NCI-H1694 treated with DMSO at 0.1 percent for 48 hours (cell line): Measurements from ENCODE around the gene PLEKHD1.
A peak's percentile ranks its signal among the peaks of the same experiment; 100 is the strongest.

Experiments used
- DNase-seq: peaks from one replicate; lab custom pipeline; 2025; lab: John Stamatoyannopoulos, UW

The PLEKHD1 gene

GRCh38 chr14:69518289-69519101 is 34.0 kb downstream of the PLEKHD1 start:
- no peak for DNase-seq

DNA sequence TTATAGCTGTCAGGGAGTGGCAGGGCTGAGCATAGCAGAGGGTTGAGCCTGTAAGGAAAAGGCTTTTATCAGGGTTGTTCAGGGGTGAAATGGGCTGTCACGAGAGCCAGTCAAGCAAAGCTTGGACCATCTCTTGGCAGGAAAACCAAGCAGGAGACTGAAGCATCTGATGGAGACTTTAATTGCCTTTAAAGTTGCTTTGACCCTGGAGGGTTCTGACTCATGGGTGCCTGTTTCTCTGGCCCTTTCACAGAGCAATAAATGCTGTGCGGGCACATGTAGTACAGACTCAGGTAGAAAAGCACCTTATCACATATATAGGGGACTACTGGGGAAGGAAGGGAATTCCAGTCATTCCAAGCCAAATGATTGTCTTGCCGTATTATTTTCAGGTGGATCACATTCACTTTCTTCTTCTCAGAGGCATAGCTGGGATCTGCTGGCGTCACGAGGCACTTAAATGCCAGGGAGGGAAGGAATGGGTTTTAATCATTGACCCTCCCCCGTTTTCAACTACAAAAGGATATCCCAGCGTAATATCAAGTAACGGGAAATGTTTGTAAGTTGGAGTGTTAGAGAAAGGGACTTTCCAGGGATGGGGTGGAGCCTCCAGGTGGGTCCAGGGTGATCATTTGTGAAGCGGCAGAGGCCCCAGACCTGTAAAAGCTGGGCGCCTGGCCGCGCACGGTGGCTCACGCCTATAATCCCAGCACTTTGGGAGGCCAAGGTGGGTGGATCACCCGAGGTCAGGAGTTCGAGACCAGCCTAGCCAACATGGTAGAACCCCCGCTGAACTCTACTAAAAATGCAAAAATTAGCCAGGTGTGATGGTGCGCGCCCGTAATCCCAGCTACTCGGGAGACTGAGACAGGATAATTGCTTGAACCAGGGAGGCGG is 34.9 kb downstream of the PLEKHD1 start:
- no peak for DNase-seq

DNA sequence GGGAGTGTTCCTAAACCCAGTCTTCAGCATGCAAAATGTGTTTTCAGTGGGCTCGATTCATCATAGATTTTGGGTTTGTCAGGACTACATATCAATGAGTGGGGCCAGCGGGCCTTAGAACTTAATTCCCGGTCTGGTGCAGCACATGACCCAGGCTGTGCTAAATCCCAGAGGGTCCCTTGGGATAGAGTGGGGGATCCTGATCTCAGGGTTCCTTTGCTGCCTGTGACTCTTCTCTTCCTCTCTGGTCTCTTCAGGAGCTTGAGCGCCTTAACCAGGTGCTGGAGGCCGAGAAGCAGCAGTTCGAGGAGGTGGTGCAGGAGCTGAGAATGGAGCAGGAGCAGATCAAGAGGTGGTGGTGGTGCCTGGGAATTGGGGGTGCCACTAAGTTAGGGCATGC is 37.5 kb downstream of the PLEKHD1 start:
- no peak for DNase-seq

DNA sequence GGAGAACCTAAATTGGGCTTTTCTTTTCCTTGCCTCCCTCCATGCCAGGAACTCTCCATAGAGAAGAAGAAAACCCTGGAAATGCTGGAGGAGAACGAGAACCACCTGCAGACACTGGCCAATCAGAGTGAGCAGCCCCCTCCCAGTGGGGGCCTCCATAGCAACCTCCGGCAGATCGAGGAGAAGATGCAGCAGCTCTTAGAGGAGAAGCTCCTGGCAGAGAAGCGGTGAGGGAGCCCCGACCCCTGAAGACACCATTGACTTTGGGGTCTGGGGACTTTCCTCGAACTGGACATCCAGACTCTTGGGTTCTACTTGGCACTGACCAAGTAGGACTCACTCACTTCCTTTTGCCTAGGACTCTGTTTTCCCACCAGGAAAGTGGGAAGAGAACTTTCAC is 41.4 kb downstream of the PLEKHD1 start:
- no peak for DNase-seq

- DNase-seq: no peak
These were observed 43.1 kb downstream of the PLEKHD1 start for GRCh38 chr14:69527635-69528034.

DNA sequence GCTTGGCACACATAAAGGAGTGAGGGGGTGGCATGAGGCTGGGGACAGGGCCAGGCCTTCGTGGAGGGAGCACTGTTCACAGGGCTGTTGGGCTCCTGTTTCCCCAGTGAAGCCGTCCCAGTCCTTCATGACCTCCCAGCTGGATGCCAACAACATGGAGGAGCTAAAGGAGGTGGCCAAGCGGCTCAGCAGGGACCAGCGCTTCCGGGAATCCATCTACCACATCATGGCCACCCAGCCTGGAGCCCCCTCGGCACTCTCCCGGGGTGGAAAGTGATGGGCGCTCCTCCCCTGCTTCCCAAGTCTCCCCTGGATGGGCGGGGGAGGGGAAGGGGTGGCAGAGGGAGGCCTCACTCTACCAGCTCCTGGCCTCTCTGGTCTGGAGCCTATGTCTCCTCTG is 43.6 kb downstream of the PLEKHD1 start:
- DNase-seq: no peak

GRCh38 chr14:69528930-69529329 is 44.4 kb downstream of the PLEKHD1 start:
- no peak for DNase-seq

DNA sequence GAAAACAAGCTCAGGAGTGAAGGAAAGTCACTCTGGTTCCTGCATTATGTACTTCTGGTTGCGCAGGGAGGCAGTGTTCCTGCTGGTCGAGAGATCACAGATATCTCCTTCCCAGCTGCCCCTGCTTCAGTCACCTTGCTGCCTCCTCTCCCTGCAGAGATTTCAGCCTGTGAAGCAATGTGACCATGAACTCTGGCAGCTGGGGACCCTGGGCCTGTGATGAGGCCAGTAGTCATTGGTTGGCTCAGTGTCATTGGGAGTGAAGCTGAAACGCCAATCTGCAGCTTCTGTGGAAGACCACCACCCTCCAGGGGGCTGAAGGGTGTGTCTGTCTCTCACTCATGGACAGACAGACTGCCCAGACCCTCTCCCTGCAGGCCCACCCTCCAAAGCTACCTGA is 45.0 kb downstream of the PLEKHD1 start:
- DNase-seq: no peak

- no peak for DNase-seq
These were observed 45.6 kb downstream of the PLEKHD1 start for GRCh38 chr14:69530095-69530494.

GRCh38 chr14:69531135-69531534 is 46.6 kb downstream of the PLEKHD1 start:
- DNase-seq: no peak

GRCh38 chr14:69532561-69533340 is 48.2 kb downstream of the PLEKHD1 start:
- DNase-seq: no peak

GRCh38 chr14:69535230-69535848 is 50.8 kb downstream of the PLEKHD1 start:
- peak; percentile 91 for DNase-seq

DNA sequence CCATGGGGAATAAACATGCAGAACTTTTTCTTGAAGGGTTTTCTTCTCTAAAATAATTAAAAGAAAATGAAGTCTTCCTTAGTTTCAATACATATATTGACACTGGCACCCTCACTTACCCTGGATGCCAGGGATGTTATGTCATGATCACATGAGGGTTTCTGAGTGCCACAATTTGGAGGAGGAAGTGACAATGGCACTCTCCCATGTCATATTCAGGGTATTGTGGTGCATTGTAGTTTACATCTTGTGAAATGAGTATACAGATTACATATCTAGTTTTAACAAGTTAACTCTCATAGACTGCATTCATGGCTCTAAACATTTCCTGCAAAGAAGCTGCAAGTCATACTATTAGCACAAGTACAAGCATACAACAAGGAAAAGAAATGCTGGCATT is 52.4 kb downstream of the PLEKHD1 start:
- no peak for DNase-seq

DNA sequence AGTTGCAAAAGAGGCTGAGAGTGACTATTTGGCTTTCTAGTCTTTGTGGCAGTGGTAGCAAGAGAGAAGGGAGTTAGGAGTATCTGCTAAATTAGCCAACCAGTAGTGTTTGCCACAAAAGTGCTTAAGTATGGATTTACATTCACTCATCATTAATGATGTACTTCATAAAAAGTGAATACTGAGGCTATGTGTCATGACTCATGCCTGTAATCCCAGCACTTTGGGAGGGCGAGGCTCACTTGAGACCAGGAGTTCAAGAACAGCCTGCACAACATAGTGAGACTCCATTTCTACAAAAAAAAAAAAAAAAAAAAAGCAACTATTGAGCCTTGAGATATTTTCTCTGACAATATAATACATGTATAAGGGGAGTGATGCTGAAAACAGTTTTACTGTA is 53.4 kb downstream of the PLEKHD1 start:
- no peak for DNase-seq

GRCh38 chr14:69538766-69539165 is 54.2 kb downstream of the PLEKHD1 start:
- no peak for DNase-seq

DNA sequence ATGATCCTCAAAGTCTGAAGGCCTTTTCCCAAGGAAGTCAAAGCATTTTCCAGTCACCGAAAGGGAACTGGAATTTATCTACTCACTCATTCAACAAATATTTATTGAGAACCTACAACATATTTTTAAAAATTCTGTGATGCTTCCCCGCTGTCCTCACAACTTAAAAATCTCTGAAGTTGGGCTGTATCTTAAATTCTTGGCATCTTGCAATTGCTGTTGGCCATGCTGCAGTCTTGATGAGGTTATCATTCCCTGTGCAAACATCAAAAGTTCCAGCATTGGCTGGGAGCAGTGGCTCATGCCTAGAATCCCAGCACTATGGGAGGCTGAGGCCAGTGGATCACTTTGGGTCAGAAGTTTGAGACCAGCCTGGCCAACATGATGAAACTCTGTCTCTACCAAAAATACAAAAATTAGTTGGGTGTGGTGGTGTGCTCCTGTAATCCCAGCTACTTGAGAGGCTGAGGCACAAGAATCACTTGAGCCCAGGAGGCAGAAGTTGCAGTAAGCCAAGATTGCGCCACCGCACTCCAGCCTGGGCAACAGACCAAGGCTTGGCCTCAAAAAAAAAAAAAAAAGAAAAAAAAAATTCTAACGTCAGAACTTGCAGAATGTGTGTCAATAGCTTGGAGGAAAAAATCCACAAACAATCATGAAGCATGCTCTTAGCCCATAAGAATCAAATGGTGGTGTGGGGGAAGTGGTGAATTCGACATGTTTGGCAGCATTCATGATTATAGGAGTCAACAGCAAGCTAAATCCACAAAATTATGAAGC is 55.3 kb downstream of the PLEKHD1 start:
- DNase-seq: no peak

GRCh38 chr14:69540654-69541335 is 56.3 kb downstream of the PLEKHD1 start:
- no peak for DNase-seq

- DNase-seq: no peak
These were observed 57.8 kb downstream of the PLEKHD1 start for GRCh38 chr14:69542311-69542710.

DNA sequence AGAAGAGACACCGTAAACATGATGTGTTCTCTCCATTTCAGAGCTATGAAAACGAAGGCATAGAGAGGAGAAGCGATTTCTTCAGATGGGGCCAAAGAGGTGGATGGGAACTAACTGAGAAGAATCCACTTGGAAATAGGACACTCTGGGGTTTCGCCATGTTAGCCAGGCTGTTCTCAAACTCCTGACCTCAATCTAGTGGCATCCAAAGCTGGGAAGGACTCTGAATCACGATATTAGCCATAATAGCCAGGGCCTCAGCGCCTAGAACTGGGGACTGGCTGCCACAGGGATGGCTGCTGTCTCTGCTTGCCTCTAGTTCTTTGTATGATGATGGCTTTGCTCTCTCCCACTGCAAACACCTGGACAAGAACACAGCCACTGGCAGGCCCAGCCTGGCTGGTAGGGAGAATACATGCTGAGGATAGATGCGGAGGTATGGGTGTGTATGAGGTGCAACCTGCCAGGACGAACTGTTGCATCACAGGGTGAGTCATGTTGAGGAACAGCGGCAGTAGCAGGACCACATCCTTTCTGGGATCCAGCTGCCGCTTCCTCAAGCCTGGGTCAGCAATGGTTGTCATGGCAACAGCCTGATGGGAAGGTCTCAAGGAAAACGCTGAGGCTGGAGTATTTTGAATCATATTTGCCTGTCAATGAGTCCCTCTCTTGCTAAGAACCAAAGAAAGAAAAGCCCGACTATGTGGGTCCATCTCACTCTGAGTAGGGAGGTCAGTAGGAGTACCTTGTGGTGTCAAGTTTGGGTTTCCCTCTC is 59.0 kb downstream of the PLEKHD1 start:
- DNase-seq: peak; percentile 5
